Endothelial cell of umbilical vein (primary cell): ENCODE measurements around the gene LY6G6C. TPM values are rescaled to one million over a fixed set of nuclear protein-coding genes. Genes with fewer than 3 reads are reported as not detected.

Source experiments
- BruUV-seq: library from RNA; stranded (reverse); fragments of 400-500 nt; replicated peaks from 2 replicates; lab custom pipeline; 2021; lab: Mats Ljungman, UMichigan
- CTCF ChIA-PET: fragments of 300-600, 350-600 bp; sonication (Branson Sonifier 250); formaldehyde crosslinking; loops from one replicate; lab custom pipeline; 2021; ENCODE audit warnings: antibody characterized with exemption, inconsistent platforms; lab: Charles Lee
- POLR2A ChIA-PET: fragments of 300-600, 350-600 bp; sonication (Branson Sonifier 250); formaldehyde crosslinking; loops from one replicate; lab custom pipeline; 2021; ENCODE audit warnings: antibody characterized with exemption, inconsistent platforms; lab: Charles Lee
- DNase-seq: peaks from one replicate; pipeline ENCODE4 v3.0.0-alpha.2; 2011; ENCODE audit warnings: low read depth, low spot score
- FAIRE-seq: peaks from 2 replicates; lab custom pipeline; 2011; peaks lifted over from hg19 to GRCh38; lab: Jason Lieb, UNC
- H2AFZ ChIP-seq: 2 replicates; pipeline ENCODE4 v1.6.0; 2012; ENCODE audit warnings: low read depth, low read length, control low read depth, inconsistent platforms
- H3K27ac ChIP-seq: 2 replicates; pipeline ENCODE4 v1.5.1; 2011; ENCODE audit warnings: low read depth, mild to moderate bottlenecking, control low read depth, low read length, moderate library complexity; ENCODE audit not compliant: insufficient read depth
- H3K27me3 ChIP-seq, 2 experiments: 2 replicates each; pipeline versions ENCODE4 v1.6.0 to v1.6.1; 2011; ENCODE audit warnings: low read length in 2 of 2, mixed read lengths in 1 of 2; ENCODE audit not compliant: control insufficient read depth in 2 of 2, insufficient read depth in 2 of 2
- H3K36me3 ChIP-seq, 2 experiments: 2 replicates in 1 of 2; 3 replicates in 1 of 2; pipeline ENCODE4 v1.5.1; 2011; ENCODE audit warnings: low read length in 2 of 2, mild to moderate bottlenecking in 1 of 2, moderate library complexity in 1 of 2; ENCODE audit not compliant: control insufficient read depth in 2 of 2, insufficient read depth in 2 of 2; ENCODE audit errors: extremely low read depth in 1 of 2
- H3K4me1 ChIP-seq: 3 replicates; pipeline ENCODE4 v1.5.1; 2011; ENCODE audit warnings: mild to moderate bottlenecking, low read length; ENCODE audit not compliant: control insufficient read depth, insufficient read depth; ENCODE audit errors: extremely low read depth
- H3K4me2 ChIP-seq: 2 replicates; pipeline ENCODE4 v1.6.1; 2011; ENCODE audit warnings: low read length, control low read depth, mixed read lengths; ENCODE audit not compliant: insufficient read depth
- H3K4me3 ChIP-seq, 3 experiments: fragments of 200-600 bp in 1 of 3; sonication (generic), shearing (Covaris generic) in 1 of 3; replicated peaks in 1 of 3; 2 replicates each; pipeline ENCODE4 v1.5.1; 2011 to 2016; ENCODE audit warnings: control low read depth in 3 of 3, low read length in 3 of 3, mild to moderate bottlenecking in 2 of 3, inconsistent platforms in 1 of 3, low read depth in 1 of 3, moderate library complexity in 1 of 3; ENCODE audit not compliant: insufficient read depth in 1 of 3
- H3K79me2 ChIP-seq: 2 replicates; pipeline ENCODE4 v1.6.0; 2012; ENCODE audit warnings: low read length, inconsistent platforms; ENCODE audit not compliant: control insufficient read depth, insufficient read depth
- H3K9ac ChIP-seq: replicated peaks from 2 replicates; pipeline ENCODE3; 2011; ENCODE audit warnings: low read length, control low read depth; ENCODE audit not compliant: insufficient read depth; ENCODE audit errors: extremely low read depth
- H3K9me1 ChIP-seq: replicated peaks from 3 replicates; pipeline ENCODE4 v1.6.0; 2011; ENCODE audit warnings: mild to moderate bottlenecking, low read length; ENCODE audit not compliant: control insufficient read depth, insufficient read depth; ENCODE audit errors: extremely low read depth
- H3K9me3 ChIP-seq: replicated peaks from 2 replicates; pipeline ENCODE4 v1.5.1; 2012; ENCODE audit warnings: low read length, inconsistent platforms; ENCODE audit not compliant: control insufficient read depth, insufficient read depth
- H4K20me1 ChIP-seq: replicated peaks from 2 replicates; pipeline ENCODE3; 2011; ENCODE audit warnings: mild to moderate bottlenecking, low read length; ENCODE audit not compliant: control insufficient read depth, insufficient read depth; ENCODE audit errors: extremely low read depth
- GATA2 ChIP-seq: IDR thresholded peaks from 2 replicates; pipeline ENCODE4 v1.7.0; 2011; ENCODE audit warnings: low read depth, mild to moderate bottlenecking, moderate library complexity, mixed read lengths, low read length; ENCODE audit not compliant: insufficient read length, insufficient read depth
- POLR2AphosphoS5 ChIP-seq: IDR thresholded peaks from 2 replicates; pipeline ENCODE4 v1.6.1; 2012; ENCODE audit warnings: low read depth, mild to moderate bottlenecking, control low read depth, low read length, moderate library complexity; ENCODE audit not compliant: insufficient read depth
- dilution Hi-C: fragments of 300-500 bp; cut with MboI; formaldehyde crosslinking; loops from one replicate; pipeline ENCODE4 v1.15.0; 2019; ENCODE audit warnings: low sequenced_read_pairs; ENCODE audit not compliant: extremely low pct_ligation_motif_present
- intact Hi-C: fragments of 100-400 bp; cut with micrococcal nuclease; formaldehyde crosslinking; loops from one replicate; pipeline ENCODE4 v1.10.0; 2022
- polyA plus RNA-seq, 4 experiments: library from polyadenylated mRNA; depleted of rRNA in 3 of 4; stranded (reverse) in 3 of 4; unstranded in 1 of 4; fragments of >200 nt; gene quantifications; 2 replicates each; pipeline versions ENCODE4 v1.2.1 to v1.2.3, GENCODE V29; 2011 to 2012; ENCODE audit warnings: missing spikeins in 1 of 4
- total RNA-seq: library from RNA; stranded (reverse); gene quantifications from 2 replicates; pipeline ENCODE4 v1.2.3, GENCODE V29; 2021
- TF ChIP-seq, protein P1 (sequence below), 2 donors: IDR thresholded peaks; 1 replicate in 1 of 2; 2 replicates in 1 of 2; pipeline ENCODE4 v1.5.1; 2011; ENCODE audit warnings: low read length in 2 of 2, mild to moderate bottlenecking in 2 of 2, moderate library complexity in 2 of 2, control low read depth in 1 of 2, inconsistent platforms in 1 of 2, low read depth in 1 of 2; ENCODE audit not compliant: insufficient read depth in 1 of 2; ENCODE audit errors: extremely low read depth in 1 of 2

The LY6G6C gene
- total and polyA plus RNA-seq, 2 donors (not counting 3 experiments of a cell fraction or from before 2014, with no cell fraction given), result 0.33 TPM; not detected in 1

DNA sequence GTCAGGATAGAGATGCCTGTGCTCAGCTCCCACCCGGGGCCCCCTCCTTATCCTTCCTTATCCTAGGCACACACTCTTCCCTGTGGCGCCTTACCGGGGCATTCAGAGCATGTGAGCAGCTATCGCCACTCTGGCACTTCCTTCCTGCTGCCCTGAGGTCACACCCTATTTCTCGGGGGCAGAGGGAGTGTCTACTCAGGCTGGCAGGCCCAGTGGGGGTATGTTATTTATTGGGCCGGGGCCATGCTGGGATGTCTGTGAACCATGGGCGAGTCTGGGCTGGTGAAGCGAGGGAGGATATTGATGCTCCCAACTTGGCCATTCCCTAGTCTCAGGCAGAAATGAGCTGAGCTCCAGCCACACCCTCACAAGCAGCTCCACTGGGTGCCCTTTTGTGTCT lies 10.3 kb downstream of the LY6G6C start:
- Histone ChIP-seq H3K9me1 (no peaks in the 10 kb centered on the region), H3K4me1 (peaks cover 8% of the 10 kb centered on the region), H3K4me2 (no peak overlapping the region), H3K27ac (no peak overlapping the region), H3K36me3 (no peaks in the 10 kb centered on the region), H4K20me1 (no peaks in the 10 kb centered on the region), H3K9ac (no peak overlapping the region), H3K79me2 (no peaks in the 10 kb centered on the region), H2AFZ (peak overlapping the region; percentile 52), H3K9me3 (no peaks in the 10 kb centered on the region), H3K4me3 (no peak overlapping the region), H3K27me3 (no peaks in the 10 kb centered on the region)
- DNase-seq (peak; percentile 20), FAIRE-seq (peak; percentile 55)
- BruUV-seq, result no TSS peak
- POLR2A ChIA-PET, result interaction anchor here (0.5 to 1.3 kb wide), 4 partner anchors 8 to 103 kb away, joined by 3 to 7 read pairs (median 3); partner anchors contain the start of genes ABHD16A and CLIC1
- TF ChIP-seq POLR2AphosphoS5, result peak; percentile 27
- TF ChIP-seq, protein P1, sequence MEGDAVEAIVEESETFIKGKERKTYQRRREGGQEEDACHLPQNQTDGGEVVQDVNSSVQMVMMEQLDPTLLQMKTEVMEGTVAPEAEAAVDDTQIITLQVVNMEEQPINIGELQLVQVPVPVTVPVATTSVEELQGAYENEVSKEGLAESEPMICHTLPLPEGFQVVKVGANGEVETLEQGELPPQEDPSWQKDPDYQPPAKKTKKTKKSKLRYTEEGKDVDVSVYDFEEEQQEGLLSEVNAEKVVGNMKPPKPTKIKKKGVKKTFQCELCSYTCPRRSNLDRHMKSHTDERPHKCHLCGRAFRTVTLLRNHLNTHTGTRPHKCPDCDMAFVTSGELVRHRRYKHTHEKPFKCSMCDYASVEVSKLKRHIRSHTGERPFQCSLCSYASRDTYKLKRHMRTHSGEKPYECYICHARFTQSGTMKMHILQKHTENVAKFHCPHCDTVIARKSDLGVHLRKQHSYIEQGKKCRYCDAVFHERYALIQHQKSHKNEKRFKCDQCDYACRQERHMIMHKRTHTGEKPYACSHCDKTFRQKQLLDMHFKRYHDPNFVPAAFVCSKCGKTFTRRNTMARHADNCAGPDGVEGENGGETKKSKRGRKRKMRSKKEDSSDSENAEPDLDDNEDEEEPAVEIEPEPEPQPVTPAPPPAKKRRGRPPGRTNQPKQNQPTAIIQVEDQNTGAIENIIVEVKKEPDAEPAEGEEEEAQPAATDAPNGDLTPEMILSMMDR (IDR thresholded peaks at IDR 0.05; ENCODE audit: extremely low read depth in 1 of 2, insufficient read depth in 1 of 2, low read depth in 1 of 2, low read length in 2 of 2), result no peak
- peak; percentile 36 for TF ChIP-seq GATA2
- intact Hi-C loops, result no loop called here
- dilution Hi-C loops, result no loop called here
- CTCF ChIA-PET, result interaction anchor here (1.2 to 2.3 kb wide), 5 partner anchors 9 to 58 kb away, joined by 3 to 14 read pairs (median 4); partner anchors contain the start of genes ABHD16A and DDAH2
